Activated T-helper 17 cell treated with anti-CD3 and anti-CD28 coated beads, Interleukin-2, amount 50 U/mL, for 72 hours (primary cell): ENCODE results near the gene OR4D5. TPM values are rescaled to one million over a fixed set of nuclear protein-coding genes. Genes with fewer than 3 reads are reported as not detected.

Experiments
- ATAC-seq: fragments of 150-1000 bp; cut with Tn5 transposase; replicated peaks from 2 replicates; pipeline ENCODE4 v1.10.0; 2021; ENCODE audit warnings: mild to moderate bottlenecking, moderate library complexity
- H3K27ac Mint-ChIP-seq: one replicate; pipeline ENCODE4 v1.8.0; 2022; ENCODE audit warnings: mixed read lengths
- H3K27me3 Mint-ChIP-seq: one replicate; pipeline ENCODE4 v1.8.0; 2022; ENCODE audit warnings: mixed read lengths
- H3K36me3 Mint-ChIP-seq: one replicate; pipeline ENCODE4 v1.8.0; 2022; ENCODE audit warnings: low read depth, mild to moderate bottlenecking, mixed read lengths
- H3K4me1 Mint-ChIP-seq: one replicate; pipeline ENCODE4 v1.8.0; 2022; ENCODE audit warnings: mixed read lengths
- H3K4me3 Mint-ChIP-seq: one replicate; pipeline ENCODE4 v1.8.0; 2022; ENCODE audit warnings: mild to moderate bottlenecking, mixed read lengths
- H3K9me3 Mint-ChIP-seq: one replicate; pipeline ENCODE4 v1.8.0; 2022; ENCODE audit warnings: mixed read lengths
- total RNA-seq, 2 donors: library from RNA; stranded (reverse); gene quantifications; one replicate each; pipeline ENCODE4 v1.2.3, GENCODE V29; 2022

The OR4D5 gene
- total RNA-seq, 2 donors from 2014 or later: not detected

DNA sequence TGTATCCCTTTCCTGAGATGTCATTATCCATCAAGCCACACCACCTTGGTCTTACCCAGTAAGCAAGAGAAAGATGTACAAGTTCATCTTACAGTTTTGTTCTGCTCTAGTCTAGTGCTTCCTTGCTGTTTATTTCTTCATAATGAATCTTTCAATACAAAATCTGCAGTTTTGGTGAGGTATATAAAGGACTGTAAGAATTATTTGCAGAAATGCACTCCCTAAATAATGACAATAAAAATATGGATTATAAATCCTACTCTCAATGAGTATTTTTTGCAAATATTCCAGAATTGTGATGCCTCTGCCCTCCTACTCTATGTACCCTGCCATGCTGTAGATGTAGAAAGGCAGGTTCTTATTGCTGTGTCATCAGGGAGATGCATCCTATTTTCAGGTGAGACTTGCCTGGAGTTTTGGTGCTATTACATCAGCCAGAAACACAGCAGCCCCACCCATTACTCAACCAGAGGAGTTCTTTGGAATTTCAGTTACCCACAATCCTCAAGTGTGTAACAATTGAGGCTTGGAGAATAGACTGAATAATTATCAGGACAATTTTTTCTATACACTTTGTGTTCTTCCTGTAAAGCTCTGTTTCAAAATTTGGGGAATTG lies 38.4 kb downstream of the OR4D5 start, which contains the start of gene OR10S1:
Gene OR10S1 (minus strand): TSS at position 51 of the 617 bp plus-strand sequence. CDS start 117 bp downstream, outside the sequence.
- Mint-ChIP-seq H3K4me1 (no peaks in the 10 kb centered on the region), H3K9me3 (peaks cover 2% of the 10 kb centered on the region), H3K36me3 (no peaks in the 10 kb centered on the region), H3K27ac (no peak within 1 kb of the TSS), H3K4me3 (no peak within 1 kb of the TSS), H3K27me3 (peaks cover 6% of the 10 kb centered on the region)
- no peak for ATAC-seq

DNA sequence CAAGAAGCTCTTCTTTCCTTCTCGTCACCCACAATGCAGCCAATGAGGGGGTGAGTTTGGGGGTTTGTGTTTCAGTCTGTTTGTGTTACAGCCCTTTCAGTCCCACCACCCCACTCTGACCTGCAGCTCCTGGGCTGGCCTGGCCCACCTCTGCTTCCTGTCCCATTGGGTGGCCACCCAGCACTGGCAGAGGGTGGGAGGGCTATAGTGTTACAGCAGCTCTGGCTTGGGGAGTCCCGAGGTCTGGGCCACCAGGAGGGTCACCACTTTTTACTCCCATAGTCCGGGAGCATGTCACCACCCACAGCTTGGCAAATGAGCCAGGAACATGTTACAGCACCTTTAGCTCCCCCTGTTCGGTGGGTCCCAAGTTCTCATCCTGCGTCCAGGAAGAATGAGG lies 39.9 kb downstream of the OR4D5 start:
- ATAC-seq: no peak
- Mint-ChIP-seq H3K9me3 (peaks cover 8% of the 10 kb centered on the region), H3K36me3 (no peaks in the 10 kb centered on the region)

More for the DNA sequence above, 39.9 kb downstream of the OR4D5 start:
- Mint-ChIP-seq H3K4me1 (no peaks in the 10 kb centered on the region), H3K27me3 (peaks cover 15% of the 10 kb centered on the region), H3K27ac (no peak overlapping the region), H3K4me3 (no peak overlapping the region)

Other genes starting within 250 kb of the OR4D5 start
- 10 to 100 TPM in 1 of 2 donors, 1 to 10 TPM in 1; 6.0 to 18.3 TPM for gene ZNF202, start 198.0 kb upstream of the OR4D5 start, total RNA-seq
- gene OR6X1, start 185.1 kb upstream of the OR4D5 start, total RNA-seq: not detected
- gene OR6M1, start 133.3 kb upstream of the OR4D5 start, total RNA-seq: not detected
- not detected for gene TMEM225, start 53.9 kb upstream of the OR4D5 start, total RNA-seq
- gene OR8D4, start 37.5 kb upstream of the OR4D5 start, total RNA-seq: not detected
- gene OR6T1, start 4.2 kb downstream of the OR4D5 start, total RNA-seq: not detected
- not detected for gene OR10S1, start 38.2 kb downstream of the OR4D5 start, total RNA-seq
- not detected for gene OR10G6, start 55.5 kb downstream of the OR4D5 start, total RNA-seq
- gene OR10G4, start 73.4 kb downstream of the OR4D5 start, total RNA-seq: not detected
- gene OR10G9, start 83.4 kb downstream of the OR4D5 start, total RNA-seq: not detected
- not detected for gene OR10G8, start 87.2 kb downstream of the OR4D5 start, total RNA-seq
- gene OR10G7, start 101.7 kb downstream of the OR4D5 start, total RNA-seq: not detected
- 1 to 10 TPM; 5.3 to 6.3 TPM for gene VWA5A, start 175.8 kb downstream of the OR4D5 start, total RNA-seq
- gene OR10D3, start 243.7 kb downstream of the OR4D5 start, total RNA-seq: not detected